GM12878 (cell line): Measurements from ENCODE around the gene CHRNA3. TPM values are rescaled to one million over a fixed set of nuclear protein-coding genes. Genes with fewer than 3 reads are reported as not detected.

Experiments
- ATAC-seq: fragments of 200-7000 bp; cut with Tn5 transposase; 3 replicates; pipeline ENCODE4 v1.9.1; 2020; ENCODE audit warnings: mild to moderate bottlenecking, moderate library complexity
- BruUV-seq: library from RNA; stranded (reverse); fragments of 400-500 nt; replicated peaks from 2 replicates; lab custom pipeline; 2021; lab: Mats Ljungman, UMichigan
- CTCF ChIA-PET: fragments of 300-600 bp; sonication (Branson Sonifier 250); formaldehyde crosslinking; extraction: SDS; loops from one replicate; lab custom pipeline; 2021; ENCODE audit warnings: inconsistent platforms; lab: Yijun Ruan, JAX
- POLR2A ChIA-PET: fragments of 350-600 bp; formaldehyde crosslinking; extraction: SDS; loops from one replicate; lab custom pipeline; 2021; ENCODE audit warnings: inconsistent platforms; lab: Charles Lee
- RAD21 ChIA-PET: fragments of 300-600 bp; sonication (Branson Sonifier 250); formaldehyde crosslinking; loops from one replicate; lab custom pipeline; 2023; ENCODE audit warnings: antibody characterized with exemption; ENCODE audit not compliant: unreplicated experiment; lab: Charles Lee
- SMC1A ChIA-PET: fragments of 300-600 bp; sonication (Branson Sonifier 250); formaldehyde crosslinking; loops from one replicate; lab custom pipeline; 2023; ENCODE audit not compliant: unreplicated experiment, uncharacterized antibody; lab: Charles Lee
- DNase-seq: peaks from one replicate; pipeline ENCODE4 v3.0.0-alpha.2; 2011; ENCODE audit warnings: low read depth, low spot score
- FAIRE-seq: peaks from 3 replicates; lab custom pipeline; 2011; peaks lifted over from hg19 to GRCh38; lab: Jason Lieb, UNC
- H2AFZ ChIP-seq: 2 replicates; pipeline ENCODE4 v1.6.0; 2011; ENCODE audit warnings: low read depth, low read length, control low read depth; ENCODE audit not compliant: control insufficient read depth
- H3K27ac ChIP-seq: 2 replicates; pipeline ENCODE4 v1.5.1; 2011; ENCODE audit warnings: control low read depth; ENCODE audit not compliant: control insufficient read depth, insufficient read depth
- H3K27me3 ChIP-seq, 2 experiments: replicated peaks in 1 of 2; 2 replicates each; pipeline versions ENCODE4 v1.6.0 to v1.6.1; 2011; ENCODE audit warnings: low read length in 1 of 2; ENCODE audit not compliant: control insufficient read depth in 2 of 2, insufficient read depth in 2 of 2
- H3K36me3 ChIP-seq, 2 experiments: 2 replicates each; pipeline ENCODE4 v1.5.1; 2011; ENCODE audit warnings: low read length in 1 of 2; ENCODE audit not compliant: control insufficient read depth in 2 of 2, insufficient read depth in 2 of 2
- H3K4me1 ChIP-seq: 2 replicates; pipeline ENCODE4 v1.6.1; 2011; ENCODE audit warnings: mild to moderate bottlenecking, low read length, moderate library complexity, mixed read lengths; ENCODE audit not compliant: control insufficient read depth, insufficient read depth
- H3K4me2 ChIP-seq: 2 replicates; pipeline ENCODE4 v1.6.0; 2011; ENCODE audit warnings: control low read depth; ENCODE audit not compliant: control insufficient read depth, insufficient read depth
- H3K4me3 ChIP-seq: fragments of 200-600 bp; sonication (generic); 2 replicates; pipeline ENCODE4 v1.5.1; 2016
- H3K79me2 ChIP-seq: 2 replicates; pipeline ENCODE4 v1.6.0; 2011; ENCODE audit warnings: low read length; ENCODE audit not compliant: control insufficient read depth, insufficient read depth
- H3K9ac ChIP-seq: 2 replicates; pipeline ENCODE4 v1.8.0; 2011; ENCODE audit warnings: low read length, control low read depth, mixed read lengths; ENCODE audit not compliant: control insufficient read depth, insufficient read depth
- H3K9me3 ChIP-seq: replicated peaks from 3 replicates; pipeline ENCODE4 v1.5.1; 2011; ENCODE audit warnings: mild to moderate bottlenecking, low read length; ENCODE audit not compliant: control insufficient read depth, insufficient read depth
- H4K20me1 ChIP-seq: 2 replicates; pipeline ENCODE4 v1.6.0; 2011; ENCODE audit not compliant: control insufficient read depth, insufficient read depth
- CBX5 ChIP-seq: sonication (generic); IDR thresholded peaks from 2 replicates; pipeline ENCODE4 v1.6.1; 2016; ENCODE audit warnings: low read depth, moderate library complexity, mild to moderate bottlenecking, inconsistent platforms
- CREB1 ChIP-seq: IDR thresholded peaks from 2 replicates; pipeline ENCODE4 v1.6.1; 2012; ENCODE audit warnings: low read depth, mild to moderate bottlenecking, inconsistent platforms
- CTCF ChIP-seq, 3 experiments: IDR thresholded peaks in 2 of 3; conservative IDR thresholded peaks in 1 of 3; 2 replicates each; pipeline ENCODE4 v1.5.1; 2011; ENCODE audit warnings: low read depth in 3 of 3, low read length in 3 of 3, mild to moderate bottlenecking in 3 of 3, control low read depth in 2 of 3, moderate library complexity in 2 of 3, inconsistent platforms in 1 of 3, mixed read lengths in 1 of 3; ENCODE audit not compliant: control insufficient read depth in 2 of 3, insufficient read depth in 1 of 3; ENCODE audit errors: extremely low read depth in 1 of 3
- HDAC2 ChIP-seq: fragments of 200-600 bp; sonication (generic); IDR thresholded peaks from 2 replicates; pipeline ENCODE4 v1.6.1; 2017
- MTA3 ChIP-seq: IDR thresholded peaks from 2 replicates; pipeline ENCODE4 v1.6.1; 2012; ENCODE audit warnings: low read length, inconsistent platforms, borderline replicate concordance
- MYB ChIP-seq: fragments of 150-350 bp; IDR thresholded peaks from 2 replicates; pipeline ENCODE4 v1.6.1; 2014; ENCODE audit warnings: mild to moderate bottlenecking, low read depth, low read length, borderline replicate concordance
- PAX8 ChIP-seq: fragments of 450-650 bp; IDR thresholded peaks from 2 replicates; pipeline ENCODE4 v1.6.1; 2017; ENCODE audit warnings: mild to moderate bottlenecking, moderate library complexity
- PML ChIP-seq: IDR thresholded peaks from 2 replicates; pipeline ENCODE4 v1.6.1; 2012; ENCODE audit warnings: low read length, inconsistent platforms
- POLR2A ChIP-seq: IDR thresholded peaks from 2 replicates; pipeline ENCODE4 v1.6.1; 2011; ENCODE audit warnings: low read depth, mild to moderate bottlenecking, low read length
- RB1 ChIP-seq: fragments of 450-650 bp; formaldehyde crosslinking; IDR thresholded peaks from 2 replicates; pipeline ENCODE4 v1.6.1; 2017; ENCODE audit warnings: mild to moderate bottlenecking, borderline replicate concordance
- SMAD1 ChIP-seq: fragments of 450-650 bp; IDR thresholded peaks from 2 replicates; pipeline ENCODE4 v1.6.1; 2018; ENCODE audit warnings: mild to moderate bottlenecking, low read depth; ENCODE audit not compliant: partially characterized antibody
- USF2 ChIP-seq: IDR thresholded peaks from 2 replicates; pipeline ENCODE4 v1.6.1; 2011; ENCODE audit warnings: low read depth, low read length, improper control_type of control experiment, borderline replicate concordance
- ZNF592 ChIP-seq: fragments of 450-650 bp; IDR thresholded peaks from 2 replicates; pipeline ENCODE4 v1.6.1; 2017; ENCODE audit warnings: mild to moderate bottlenecking, moderate library complexity
- ZSCAN29 ChIP-seq: fragments of 450-650 bp; IDR thresholded peaks from 2 replicates; pipeline ENCODE4 v1.6.1; 2017; ENCODE audit warnings: mild to moderate bottlenecking, moderate library complexity
- whole genome bisulfite sequencing: methylation state at CpG from one replicate; pipeline ENCODE4 v1.1.6; 2016; ENCODE audit warnings: low lambda C conversion rate; ENCODE audit not compliant: insufficient replicate concordance, insufficient coverage; ENCODE audit errors: missing lambda C conversion rate; 5-methylcytosine and 5-hydroxymethylcytosine counted together
- in situ Hi-C: fragments of 300-500 bp; cut with MboI; formaldehyde crosslinking; loops from 9 replicates; pipeline ENCODE4 v1.14.3; 2018; ENCODE audit warnings: mixed read lengths
- intact Hi-C: fragments of 100-400 bp; cut with micrococcal nuclease; formaldehyde crosslinking; loops from one replicate; pipeline ENCODE4 v1.14.2; 2022; ENCODE audit not compliant: unreplicated experiment
- polyA plus RNA-seq, 11 experiments: library from polyadenylated mRNA; depleted of rRNA in 4 of 11; unstranded in 6 of 11; stranded (reverse) in 5 of 11; fragments of >200 nt; fragmentation: Nextera tagmentation in 4 of 11; fragmentation: Illumina TruSeq in 1 of 11; extraction: Ambion mirVana in 4 of 11; extraction: Trizol in 1 of 11; gene quantifications; 1 replicate in 1 of 11; 2 replicates in 10 of 11; pipeline versions ENCODE4 v1.2.1 to v1.2.3, GENCODE V29; 2011 to 2016; ENCODE audit warnings: inconsistent platforms in 2 of 11, missing spikeins in 2 of 11, low read depth in 1 of 11
- total RNA-seq, 4 experiments: library from RNA; depleted of rRNA in 3 of 4; stranded (reverse); fragments of >200 nt in 3 of 4; fragmentation: Illumina TruSeq in 1 of 4; extraction: Trizol in 1 of 4; gene quantifications; 2 replicates each; pipeline versions ENCODE4 v1.2.1 to v1.2.3, GENCODE V29; 2013 to 2021

Gene CHRNA3
- total and polyA plus RNA-seq, 10 of the 15 experiments (the other 5 are each of a cell fraction or from before 2014, with no cell fraction given), result 0.06 to 0.19 (median 0.09) TPM; not detected in 7

- no TSS peak for BruUV-seq
- Histone ChIP-seq H4K20me1 (no peaks in the 10 kb centered on the region), H3K4me2 (no peak overlapping the region), H3K9ac (no peak overlapping the region), H2AFZ (no peak overlapping the region), H3K4me1 (no peaks in the 10 kb centered on the region), H3K36me3 (no peaks in the 10 kb centered on the region), H3K4me3 (no peak overlapping the region), H3K27me3 (peaks cover 0 to 3% of the 10 kb centered on the region in 2 experiments; a peak in 2 of 4 replicates), H3K79me2 (no peaks in the 10 kb centered on the region), H3K9me3 (no peaks in the 10 kb centered on the region)
- POLR2A ChIA-PET, result no interaction called here
- in situ Hi-C loops, result no loop called here
- DNase-seq, result no peak
- FAIRE-seq, result no peak
- 24% methylated on average over 12 of the region's 12 CpGs for WGBS
- SMC1A ChIA-PET, result no interaction called here
- RAD21 ChIA-PET, result no interaction called here
- ATAC-seq, result no peak
- TF ChIP-seq PML, result no peak
- TF ChIP-seq CBX5, result no peak
- no peak for TF ChIP-seq CTCF (IDR thresholded peaks at IDR 0.05 in 2 of 3, conservative IDR thresholded peaks at IDR 0.05 in 1 of 3; ENCODE audit: control insufficient read depth in 2 of 3, extremely low read depth in 1 of 3, insufficient read depth in 1 of 3, low read depth in 3 of 3, low read length in 3 of 3)
- no peak for TF ChIP-seq MYB
- TF ChIP-seq POLR2A, result no peak
- no peak for TF ChIP-seq USF2
- no peak for TF ChIP-seq MTA3
- no peak for TF ChIP-seq CREB1
- no peak for TF ChIP-seq PAX8
- TF ChIP-seq ZSCAN29, result no peak
- no peak for TF ChIP-seq RB1
- TF ChIP-seq SMAD1, result no peak
- no peak for TF ChIP-seq HDAC2
- TF ChIP-seq ZNF592, result no peak
- TF ChIP-seq, all 136 proteins: peak for 0
- CTCF ChIA-PET, result no interaction called here
- H3K27ac ChIP-seq, result no peak overlapping the region
- intact Hi-C loops, result no loop called here
These were observed 4.9 kb upstream of the CHRNA3 start for GRCh38 chr15:78625606-78626280.
